Loucy (cell line): ENCODE measurements around the gene SORL1-AS1.

ENCODE experiments used
- H2AFZ ChIP-seq: fragments of 200-600 bp; sonication (generic); 2 replicates; pipeline ENCODE4 v1.6.0; 2016; ENCODE audit warnings: antibody characterized with exemption, mild to moderate bottlenecking, low read length, moderate library complexity
- H3F3A ChIP-seq: fragments of 200-600 bp; 2 replicates; pipeline ENCODE4 v1.6.0; 2016; ENCODE audit warnings: antibody characterized with exemption, low read depth, mild to moderate bottlenecking
- H3K27me3 ChIP-seq: fragments of 200-600 bp; sonication (generic); 2 replicates; pipeline ENCODE4 v1.6.1; 2014; ENCODE audit warnings: low read length, mild to moderate bottlenecking; ENCODE audit not compliant: insufficient read depth, poor library complexity, severe bottlenecking
- H3K36me3 ChIP-seq: fragments of 200-600 bp; sonication (generic); 2 replicates; pipeline ENCODE4 v1.6.1; 2016; ENCODE audit warnings: low read length; ENCODE audit not compliant: insufficient read depth
- H3K4me1 ChIP-seq: fragments of 200-600 bp; sonication (generic); 2 replicates; pipeline ENCODE4 v1.5.1; 2014; ENCODE audit warnings: low read length, mild to moderate bottlenecking; ENCODE audit not compliant: insufficient read depth, poor library complexity, severe bottlenecking
- H3K4me2 ChIP-seq: fragments of 200-600 bp; sonication (generic); 2 replicates; pipeline ENCODE4 v1.6.0; 2014; ENCODE audit warnings: antibody characterized with exemption, low read length, low read depth, mild to moderate bottlenecking; ENCODE audit not compliant: poor library complexity, severe bottlenecking
- H3K4me3 ChIP-seq: fragments of 200-600 bp; sonication (generic); 2 replicates; pipeline ENCODE4 v1.5.1; 2014; ENCODE audit warnings: low read length, mild to moderate bottlenecking, mixed read lengths; ENCODE audit not compliant: poor library complexity, severe bottlenecking
- H3K79me2 ChIP-seq: fragments of 200-600 bp; sonication (generic); 2 replicates; pipeline ENCODE4 v1.6.1; 2014; ENCODE audit warnings: low read length; ENCODE audit not compliant: insufficient read depth
- H3K9ac ChIP-seq: fragments of 200-600 bp; sonication (generic); 2 replicates; pipeline ENCODE4 v1.6.0; 2014; ENCODE audit warnings: mild to moderate bottlenecking, low read depth, low read length, moderate library complexity; ENCODE audit not compliant: poor library complexity, severe bottlenecking
- H3K9me2 ChIP-seq: fragments of 200-600 bp; sonication (generic); replicated peaks from 2 replicates; pipeline ENCODE4 v1.6.1; 2016; ENCODE audit warnings: low read depth, low read length, mixed read lengths
- H3K9me3 ChIP-seq: fragments of 200-600 bp; sonication (generic); 2 replicates; pipeline ENCODE4 v1.6.1; 2014; ENCODE audit warnings: mild to moderate bottlenecking, antibody characterized with exemption, low read length, low read depth; ENCODE audit not compliant: insufficient read depth
- H4K20me1 ChIP-seq: fragments of 200-600 bp; sonication (generic); 2 replicates; pipeline ENCODE4 v1.6.0; 2014; ENCODE audit warnings: antibody characterized with exemption, low read length, mild to moderate bottlenecking; ENCODE audit not compliant: insufficient read depth, poor library complexity, severe bottlenecking
- EZH2phosphoT487 ChIP-seq: fragments of 200-600 bp; IDR thresholded peaks from 2 replicates; pipeline ENCODE4 v1.6.1; 2018; ENCODE audit warnings: antibody characterized with exemption, mild to moderate bottlenecking, moderate library complexity, borderline replicate concordance
- TF ChIP-seq, protein P1 (sequence below): fragments of 200-600 bp; sonication (generic); conservative IDR thresholded peaks from 2 replicates; pipeline ENCODE4 v1.5.1; 2014; ENCODE audit warnings: mild to moderate bottlenecking, antibody characterized with exemption, low read length

SORL1-AS1 gene

DNA sequence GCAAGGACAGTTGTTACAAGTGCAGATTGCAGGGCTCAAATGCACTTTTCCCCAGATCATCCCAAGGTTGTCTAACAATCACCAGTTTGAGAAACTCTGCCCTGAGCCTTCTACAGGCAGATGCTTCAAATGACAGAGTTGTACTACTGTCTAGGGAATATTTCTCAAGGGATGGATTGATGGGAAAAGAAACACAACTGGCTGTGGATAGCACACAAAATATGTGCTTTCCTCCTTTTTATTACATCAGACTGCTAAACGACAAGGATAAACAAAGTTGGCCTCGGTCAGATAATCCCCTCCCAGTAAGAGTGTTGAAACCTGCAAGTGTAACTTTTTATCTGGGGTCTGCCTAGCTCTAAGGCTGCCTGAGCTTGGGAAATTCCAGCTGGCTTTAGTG is 46.6 kb upstream of the SORL1-AS1 start:
- H3K79me2 ChIP-seq: peaks cover 7% of the 10 kb centered on the region; the same call in 1 of the 2 replicates
- H3K4me3 ChIP-seq: no peak overlapping the region
- H2AFZ ChIP-seq: no peak overlapping the region
- H3K9me3 ChIP-seq: no peaks in the 10 kb centered on the region
- H3K27me3 ChIP-seq: no peaks in the 10 kb centered on the region
- peaks cover 18% of the 10 kb centered on the region for H3K4me1 ChIP-seq
- no peak overlapping the region for H3K4me2 ChIP-seq
- no peak for TF ChIP-seq EZH2phosphoT487
- TF ChIP-seq, protein P1, sequence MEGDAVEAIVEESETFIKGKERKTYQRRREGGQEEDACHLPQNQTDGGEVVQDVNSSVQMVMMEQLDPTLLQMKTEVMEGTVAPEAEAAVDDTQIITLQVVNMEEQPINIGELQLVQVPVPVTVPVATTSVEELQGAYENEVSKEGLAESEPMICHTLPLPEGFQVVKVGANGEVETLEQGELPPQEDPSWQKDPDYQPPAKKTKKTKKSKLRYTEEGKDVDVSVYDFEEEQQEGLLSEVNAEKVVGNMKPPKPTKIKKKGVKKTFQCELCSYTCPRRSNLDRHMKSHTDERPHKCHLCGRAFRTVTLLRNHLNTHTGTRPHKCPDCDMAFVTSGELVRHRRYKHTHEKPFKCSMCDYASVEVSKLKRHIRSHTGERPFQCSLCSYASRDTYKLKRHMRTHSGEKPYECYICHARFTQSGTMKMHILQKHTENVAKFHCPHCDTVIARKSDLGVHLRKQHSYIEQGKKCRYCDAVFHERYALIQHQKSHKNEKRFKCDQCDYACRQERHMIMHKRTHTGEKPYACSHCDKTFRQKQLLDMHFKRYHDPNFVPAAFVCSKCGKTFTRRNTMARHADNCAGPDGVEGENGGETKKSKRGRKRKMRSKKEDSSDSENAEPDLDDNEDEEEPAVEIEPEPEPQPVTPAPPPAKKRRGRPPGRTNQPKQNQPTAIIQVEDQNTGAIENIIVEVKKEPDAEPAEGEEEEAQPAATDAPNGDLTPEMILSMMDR: no peak
- H3K36me3 ChIP-seq: peaks cover 94% of the 10 kb centered on the region
- H3K9ac ChIP-seq: no peak overlapping the region
- no peaks in the 10 kb centered on the region for H3F3A ChIP-seq
- H3K9me2 ChIP-seq: no peaks in the 10 kb centered on the region
- H4K20me1 ChIP-seq: no peaks in the 10 kb centered on the region

DNA sequence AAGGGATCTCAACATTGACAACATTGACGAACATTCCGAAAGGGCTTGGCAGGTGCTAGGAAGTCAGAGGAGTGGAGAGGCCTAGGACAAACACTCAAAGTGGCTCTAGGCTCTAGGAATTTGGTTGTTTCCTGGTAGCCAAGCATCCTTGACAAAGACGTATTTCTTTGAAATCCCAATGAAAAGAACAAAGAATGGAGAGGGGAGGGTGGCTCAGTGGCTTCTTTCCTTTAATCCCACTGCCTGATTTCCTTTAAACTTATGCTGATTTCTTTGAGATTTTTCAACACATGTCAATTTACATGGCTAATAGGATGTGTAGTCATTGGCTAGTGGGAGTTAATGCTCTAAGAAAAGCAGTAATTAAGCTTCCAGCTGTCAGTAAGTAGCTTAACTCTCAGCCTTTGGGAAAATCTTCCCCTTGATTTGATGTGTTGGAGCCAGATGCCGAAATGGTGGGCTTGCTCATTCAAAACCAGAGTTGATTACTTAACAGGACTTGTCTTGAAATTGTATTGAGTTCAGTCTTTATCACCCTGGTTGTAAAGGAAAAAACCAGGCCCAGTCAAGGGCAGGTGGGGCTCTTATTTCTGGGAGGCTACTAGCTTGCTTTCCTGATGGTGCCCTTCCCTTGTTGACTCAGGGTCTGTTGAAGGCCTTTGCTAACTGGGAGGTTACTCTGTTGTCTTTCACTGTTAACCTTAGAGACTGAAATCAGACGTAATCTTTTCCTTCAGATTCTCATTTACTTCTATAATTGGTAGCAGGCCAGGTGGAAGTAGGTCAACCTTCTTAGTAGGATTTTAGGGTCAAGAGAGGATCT is 44.6 kb upstream of the SORL1-AS1 start:
- TF ChIP-seq, protein P1: no peak
- TF ChIP-seq EZH2phosphoT487: no peak
- no peaks in the 10 kb centered on the region for H3K27me3 ChIP-seq
- peaks cover 7% of the 10 kb centered on the region; the same call in 1 of the 2 replicates for H3K79me2 ChIP-seq
- no peaks in the 10 kb centered on the region for H4K20me1 ChIP-seq
- H2AFZ ChIP-seq: no peak overlapping the region
- peaks cover 24% of the 10 kb centered on the region for H3K4me1 ChIP-seq
- no peak overlapping the region for H3K4me2 ChIP-seq
- no peaks in the 10 kb centered on the region for H3F3A ChIP-seq
- peaks cover 85% of the 10 kb centered on the region for H3K36me3 ChIP-seq
- H3K4me3 ChIP-seq: no peak overlapping the region
- H3K9ac ChIP-seq: no peak overlapping the region
- H3K9me3 ChIP-seq: no peaks in the 10 kb centered on the region
- H3K9me2 ChIP-seq: no peaks in the 10 kb centered on the region

DNA sequence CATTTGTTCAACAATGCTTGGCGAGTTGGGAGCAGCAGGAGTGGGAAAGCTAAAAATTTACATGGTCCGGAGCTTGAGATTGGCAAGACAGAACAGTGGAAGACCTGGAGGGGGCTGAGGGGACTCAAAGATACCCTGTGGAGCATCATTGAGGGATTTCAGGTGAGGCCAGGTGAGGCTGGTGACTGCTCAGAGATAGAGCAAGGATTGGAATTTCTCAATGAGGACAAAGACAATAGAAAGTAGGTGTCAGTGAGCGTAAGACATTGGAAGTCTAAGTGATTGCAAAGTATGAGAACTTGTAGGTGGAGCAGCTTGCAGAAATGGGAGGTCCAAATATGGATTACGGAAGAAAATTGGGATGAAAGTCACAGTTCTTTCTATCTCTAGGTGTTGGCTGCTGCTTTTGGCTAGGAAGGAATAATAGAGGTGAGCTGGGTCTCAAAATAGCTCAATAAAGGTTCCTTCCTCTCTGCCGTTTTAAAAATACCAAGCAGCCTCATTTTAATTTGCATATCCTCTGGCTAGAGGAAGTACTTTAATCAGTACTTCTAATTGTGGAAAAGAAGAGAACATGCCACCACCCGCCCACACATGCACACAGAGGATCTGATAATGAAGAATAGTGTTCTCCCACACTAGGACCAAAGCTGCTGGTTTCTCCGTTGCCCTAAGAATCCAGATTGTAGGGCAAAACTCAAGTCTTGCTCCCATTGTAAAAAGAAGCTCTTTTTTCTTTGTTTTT is 41.8 kb upstream of the SORL1-AS1 start:
- H3K27me3 ChIP-seq: no peaks in the 10 kb centered on the region
- H3K4me1 ChIP-seq: peaks cover 15% of the 10 kb centered on the region
- no peaks in the 10 kb centered on the region for H3F3A ChIP-seq
- peak overlapping the region; percentile 29 for H3K4me2 ChIP-seq
- H3K79me2 ChIP-seq: peaks cover 7% of the 10 kb centered on the region; the same call in 1 of the 2 replicates
- no peak for TF ChIP-seq EZH2phosphoT487
- TF ChIP-seq, protein P1: no peak
- H3K4me3 ChIP-seq: peak overlapping the region; percentile 31
- no peaks in the 10 kb centered on the region for H4K20me1 ChIP-seq
- peaks cover 83% of the 10 kb centered on the region for H3K36me3 ChIP-seq
- H3K9me2 ChIP-seq: no peaks in the 10 kb centered on the region
- no peaks in the 10 kb centered on the region for H3K9me3 ChIP-seq
- H2AFZ ChIP-seq: no peak overlapping the region
- peak overlapping the region; percentile 31 for H3K9ac ChIP-seq
